Esophagus muscularis mucosa (tissue), 4 donors: ENCODE data around the gene FRRS1.

Experiments
- CTCF ChIP-seq, 3 experiments: fragments of 200-600 bp in 2 of 3; fragments of 450-650 bp in 1 of 3; sonication (generic) in 2 of 3; IDR thresholded peaks; one replicate each; pipeline ENCODE4 v1.5.1; 2017 to 2019; ENCODE audit warnings: antibody characterized with exemption in 3 of 3, mild to moderate bottlenecking in 2 of 3, moderate library complexity in 1 of 3
- EP300 ChIP-seq: sonication (generic); formaldehyde crosslinking; IDR thresholded peaks from one replicate; pipeline ENCODE4 v1.6.1; 2017; ENCODE audit warnings: antibody characterized with exemption
- POLR2A ChIP-seq: fragments of 450-650 bp; IDR thresholded peaks from one replicate; pipeline ENCODE4 v1.6.1; 2017; ENCODE audit warnings: antibody characterized with exemption, moderate library complexity, mild to moderate bottlenecking, low read depth
- POLR2AphosphoS5 ChIP-seq, 2 donors: sonication (generic); formaldehyde crosslinking; IDR thresholded peaks; one replicate each; pipeline ENCODE4 v1.6.1; 2017; ENCODE audit warnings: antibody characterized with exemption in 2 of 2

- TF ChIP-seq POLR2A (no peak), CTCF (IDR thresholded peaks at IDR 0.05) (no peak), EP300 (no peak), POLR2AphosphoS5 (IDR thresholded peaks at IDR 0.05) (no peak)
Measured at GRCh38 chr1:99771513-99771918, 5.1 kb upstream of the FRRS1 start.
